ENCODE measurements around the gene ODAD3.

DNA sequence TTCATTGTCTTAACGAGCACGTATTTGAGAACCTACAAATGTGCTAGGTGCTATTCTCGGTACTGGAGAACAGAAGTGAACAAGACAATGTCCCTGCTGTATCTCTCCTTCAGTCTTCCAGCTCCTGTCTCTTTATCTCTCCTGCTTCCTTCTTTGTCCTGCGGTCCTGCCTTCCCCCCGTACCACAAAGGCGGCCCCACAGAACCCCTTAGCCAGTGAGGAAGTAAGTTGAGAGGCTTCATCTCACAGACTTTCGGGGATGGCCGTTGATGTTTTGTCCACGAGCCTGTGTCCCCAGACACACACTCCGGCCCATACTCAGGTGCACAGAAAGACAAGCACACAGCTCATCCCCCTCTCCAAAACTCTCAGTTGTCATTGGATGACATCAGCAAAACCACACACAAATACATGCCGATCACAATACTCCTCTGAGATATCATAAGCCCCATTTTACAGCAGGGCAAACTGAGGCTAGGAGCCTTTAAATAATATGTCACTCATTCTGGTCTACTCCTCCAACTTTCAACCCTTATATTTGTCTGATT, 61.0 kb downstream of the ODAD3 start:
- TF ChIP-seq, protein P1, sequence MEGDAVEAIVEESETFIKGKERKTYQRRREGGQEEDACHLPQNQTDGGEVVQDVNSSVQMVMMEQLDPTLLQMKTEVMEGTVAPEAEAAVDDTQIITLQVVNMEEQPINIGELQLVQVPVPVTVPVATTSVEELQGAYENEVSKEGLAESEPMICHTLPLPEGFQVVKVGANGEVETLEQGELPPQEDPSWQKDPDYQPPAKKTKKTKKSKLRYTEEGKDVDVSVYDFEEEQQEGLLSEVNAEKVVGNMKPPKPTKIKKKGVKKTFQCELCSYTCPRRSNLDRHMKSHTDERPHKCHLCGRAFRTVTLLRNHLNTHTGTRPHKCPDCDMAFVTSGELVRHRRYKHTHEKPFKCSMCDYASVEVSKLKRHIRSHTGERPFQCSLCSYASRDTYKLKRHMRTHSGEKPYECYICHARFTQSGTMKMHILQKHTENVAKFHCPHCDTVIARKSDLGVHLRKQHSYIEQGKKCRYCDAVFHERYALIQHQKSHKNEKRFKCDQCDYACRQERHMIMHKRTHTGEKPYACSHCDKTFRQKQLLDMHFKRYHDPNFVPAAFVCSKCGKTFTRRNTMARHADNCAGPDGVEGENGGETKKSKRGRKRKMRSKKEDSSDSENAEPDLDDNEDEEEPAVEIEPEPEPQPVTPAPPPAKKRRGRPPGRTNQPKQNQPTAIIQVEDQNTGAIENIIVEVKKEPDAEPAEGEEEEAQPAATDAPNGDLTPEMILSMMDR (IDR thresholded peaks at IDR 0.05; ENCODE audit: insufficient read depth, low read length): no peak
- no peak for TF ChIP-seq POLR2AphosphoS5 (IDR thresholded peaks at IDR 0.05; ENCODE audit: low read depth)

Measured in HL-60 (cell line).